ENCODE measurements around the gene ZNF92.

GRCh38 chr7:65429642-65430343, 56.1 kb downstream of the ZNF92 start:
- TF ChIP-seq TP53 (CRISPR knock-in tag; IDR thresholded peaks at IDR 0.05) (no peak), E2F4 (CRISPR knock-in tag; IDR thresholded peaks at IDR 0.05; ENCODE audit: borderline replicate concordance, low read depth) (no peak), JUN (CRISPR knock-in tag; IDR thresholded peaks at IDR 0.05) (no peak), CREM (CRISPR knock-in tag; IDR thresholded peaks at IDR 0.05) (no peak), MXD4 (CRISPR knock-in tag; IDR thresholded peaks at IDR 0.05; ENCODE audit: borderline replicate concordance) (no peak)
- TF ChIP-seq, protein P1, sequence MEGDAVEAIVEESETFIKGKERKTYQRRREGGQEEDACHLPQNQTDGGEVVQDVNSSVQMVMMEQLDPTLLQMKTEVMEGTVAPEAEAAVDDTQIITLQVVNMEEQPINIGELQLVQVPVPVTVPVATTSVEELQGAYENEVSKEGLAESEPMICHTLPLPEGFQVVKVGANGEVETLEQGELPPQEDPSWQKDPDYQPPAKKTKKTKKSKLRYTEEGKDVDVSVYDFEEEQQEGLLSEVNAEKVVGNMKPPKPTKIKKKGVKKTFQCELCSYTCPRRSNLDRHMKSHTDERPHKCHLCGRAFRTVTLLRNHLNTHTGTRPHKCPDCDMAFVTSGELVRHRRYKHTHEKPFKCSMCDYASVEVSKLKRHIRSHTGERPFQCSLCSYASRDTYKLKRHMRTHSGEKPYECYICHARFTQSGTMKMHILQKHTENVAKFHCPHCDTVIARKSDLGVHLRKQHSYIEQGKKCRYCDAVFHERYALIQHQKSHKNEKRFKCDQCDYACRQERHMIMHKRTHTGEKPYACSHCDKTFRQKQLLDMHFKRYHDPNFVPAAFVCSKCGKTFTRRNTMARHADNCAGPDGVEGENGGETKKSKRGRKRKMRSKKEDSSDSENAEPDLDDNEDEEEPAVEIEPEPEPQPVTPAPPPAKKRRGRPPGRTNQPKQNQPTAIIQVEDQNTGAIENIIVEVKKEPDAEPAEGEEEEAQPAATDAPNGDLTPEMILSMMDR (IDR thresholded peaks at IDR 0.05) = no peak

All from WTC11 (cell line).